Ovary (tissue), 3 donors: ENCODE measurements around the gene WBP1.

Experiments
- CTCF ChIP-seq, 3 donors: fragments of 450-650 bp in 2 of 3; fragments of 200-600 bp in 1 of 3; IDR thresholded peaks; one replicate each; pipeline versions ENCODE4 v1.5.1 to v1.8.0; 2016 to 2022; ENCODE audit warnings: antibody characterized with exemption in 3 of 3, mild to moderate bottlenecking in 1 of 3
- EP300 ChIP-seq: sonication (generic); formaldehyde crosslinking; IDR thresholded peaks from one replicate; pipeline ENCODE4 v1.6.1; 2017; ENCODE audit warnings: antibody characterized with exemption
- POLR2A ChIP-seq: fragments of 450-650 bp; IDR thresholded peaks from one replicate; pipeline ENCODE4 v1.6.1; 2017; ENCODE audit warnings: antibody characterized with exemption, mild to moderate bottlenecking, moderate library complexity
- donor health status: DM: no; HTN: no; CAD: no.

- TF ChIP-seq CTCF (IDR thresholded peaks at IDR 0.05), result no peak
- no peak for TF ChIP-seq EP300
- no peak for TF ChIP-seq POLR2A
Measured at GRCh38 chr2:74499267-74499939, 41.2 kb downstream of the WBP1 start, which contains the start of gene LBX2.
